ENCODE data around the gene CHST3.
"Not testable (repeated sequence)": the region's sequence is repeated elsewhere in the genome, so short reads cannot be mapped to it uniquely, and the experiment has no call there.

Gene CHST3

GRCh38 chr10:71988895-71989294, 24.7 kb downstream of the CHST3 start:
- not testable (repeated sequence) for DNase-seq (ENCODE audit: low read depth in 2 of 3, low spot score in 2 of 3)

GRCh38 chr10:71989661-71990454, 25.7 kb downstream of the CHST3 start:
- no peak for DNase-seq (ENCODE audit: low read depth in 2 of 3, low spot score in 2 of 3)

GRCh38 chr10:71990706-71991269, 26.6 kb downstream of the CHST3 start:
- no peak for DNase-seq (ENCODE audit: low read depth in 2 of 3, low spot score in 2 of 3)

GRCh38 chr10:71995449-71995848, 31.3 kb downstream of the CHST3 start:
- DNase-seq (ENCODE audit: low read depth in 2 of 3, low spot score in 2 of 3): no peak

GRCh38 chr10:71995887-71996575, 31.8 kb downstream of the CHST3 start:
- DNase-seq (ENCODE audit: low read depth in 2 of 3, low spot score in 2 of 3): no peak

- no peak for DNase-seq (ENCODE audit: low read depth in 2 of 3, low spot score in 2 of 3)
Measured at GRCh38 chr10:71996592-71997371, 32.6 kb downstream of the CHST3 start.

- no peak for DNase-seq (ENCODE audit: low read depth in 2 of 3, low spot score in 2 of 3)
Measured at GRCh38 chr10:71998119-71998839, 34.1 kb downstream of the CHST3 start.

GRCh38 chr10:71998840-71999194, 34.6 kb downstream of the CHST3 start:
- no peak for DNase-seq (ENCODE audit: low read depth in 2 of 3, low spot score in 2 of 3)

- DNase-seq (ENCODE audit: low read depth in 2 of 3, low spot score in 2 of 3): no peak
Measured at GRCh38 chr10:71999360-72000072, 35.3 kb downstream of the CHST3 start.

- no peak for DNase-seq (ENCODE audit: low read depth in 2 of 3, low spot score in 2 of 3)
Measured at GRCh38 chr10:72000073-72001032, 36.2 kb downstream of the CHST3 start.

GRCh38 chr10:72001033-72001395, 36.8 kb downstream of the CHST3 start:
- no peak for DNase-seq (ENCODE audit: low read depth in 2 of 3, low spot score in 2 of 3)

- no peak for DNase-seq (ENCODE audit: low read depth in 2 of 3, low spot score in 2 of 3)
Measured at GRCh38 chr10:72002354-72003295, 38.4 kb downstream of the CHST3 start.

GRCh38 chr10:72006026-72006425, 41.8 kb downstream of the CHST3 start:
- no peak for DNase-seq (ENCODE audit: low read depth in 2 of 3, low spot score in 2 of 3)

- no peak for DNase-seq (ENCODE audit: low read depth in 2 of 3, low spot score in 2 of 3)
Measured at GRCh38 chr10:72007246-72007892, 43.2 kb downstream of the CHST3 start.

GRCh38 chr10:72008096-72008981, 44.1 kb downstream of the CHST3 start:
- no peak for DNase-seq (ENCODE audit: low read depth in 2 of 3, low spot score in 2 of 3)

- DNase-seq (ENCODE audit: low read depth in 2 of 3, low spot score in 2 of 3): no peak
Measured at GRCh38 chr10:72009051-72009424, 44.8 kb downstream of the CHST3 start.

All from activated CD8-positive, alpha-beta memory T cell treated with anti-CD3 and anti-CD28 coated beads for 48 hours (primary cell).